Measurements from ENCODE around the gene PPP1R12B. TPM values are rescaled to one million over a fixed set of nuclear protein-coding genes. Genes with fewer than 3 reads are reported as not detected.
"Not testable (repeated sequence)": the region's sequence is repeated elsewhere in the genome, so short reads cannot be mapped to it uniquely, and the experiment has no call there.

PPP1R12B gene
- total and polyA plus RNA-seq, 2 donors (not counting 3 experiments of a cell fraction or from before 2014, with no cell fraction given), result 8.4 to 11.5 TPM

DNA sequence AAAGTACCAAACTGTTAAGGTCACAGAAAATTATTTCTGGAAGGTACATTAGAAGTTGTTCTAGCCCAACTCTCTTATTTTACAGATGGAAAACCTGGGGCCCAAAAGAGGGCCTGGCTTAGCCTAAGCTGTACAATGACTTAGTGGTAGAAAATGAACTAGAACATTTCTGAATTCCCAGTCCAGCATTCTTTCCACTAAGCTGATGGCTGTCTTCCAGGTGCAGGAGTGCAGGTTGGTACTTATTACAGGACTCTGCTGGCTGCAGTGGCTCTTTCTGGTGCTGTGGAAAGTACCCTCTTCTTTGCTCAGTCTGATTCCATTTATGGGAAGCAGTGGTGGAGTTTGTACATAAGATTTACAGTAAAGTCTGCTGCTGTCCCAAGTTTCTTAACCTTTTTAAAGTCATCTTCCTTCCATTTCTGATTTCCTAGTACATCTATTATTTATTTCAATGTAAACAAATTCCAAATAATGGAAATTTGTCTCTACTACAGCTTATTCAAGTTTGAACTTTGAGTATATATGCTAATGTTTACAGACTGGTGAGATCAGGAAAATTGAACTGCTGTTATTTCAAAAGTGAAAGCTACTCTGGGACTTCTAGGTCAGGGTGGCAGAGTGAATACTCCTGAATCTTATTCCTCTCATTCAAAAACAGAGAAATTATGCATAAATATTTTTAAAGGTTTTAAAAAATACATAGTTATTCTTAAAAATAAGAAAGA lies 171.8 kb downstream of the PPP1R12B start:
- H3K27me3 ChIP-seq (ENCODE audit: control insufficient read depth in 2 of 2, insufficient read depth in 2 of 2, low read length in 2 of 2); H3K9me1 ChIP-seq (replicated peaks; ENCODE audit: control insufficient read depth, extremely low read depth, insufficient read depth, low read length); H3K4me1 ChIP-seq (ENCODE audit: control insufficient read depth, extremely low read depth, insufficient read depth, low read length); POLR2A ChIA-PET; BruUV-seq (replicated peaks); H3K4me3 ChIP-seq (replicated peaks in 1 of 3; ENCODE audit: insufficient read depth in 1 of 3, low read depth in 1 of 3, low read length in 3 of 3); H3K9me3 ChIP-seq (replicated peaks; ENCODE audit: control insufficient read depth, insufficient read depth, low read length); H2AFZ ChIP-seq (ENCODE audit: low read depth, low read length); intact Hi-C loops (cut with micrococcal nuclease); CTCF ChIA-PET; H3K9ac ChIP-seq (replicated peaks; ENCODE audit: extremely low read depth, insufficient read depth, low read length); DNase-seq (ENCODE audit: low read depth, low spot score); H3K36me3 ChIP-seq (ENCODE audit: control insufficient read depth in 2 of 2, extremely low read depth in 1 of 2, insufficient read depth in 2 of 2, low read length in 2 of 2); H3K4me2 ChIP-seq (ENCODE audit: insufficient read depth, low read length); dilution Hi-C loops (cut with MboI; ENCODE audit: extremely low pct_ligation_motif_present, low sequenced_read_pairs); H3K27ac ChIP-seq (ENCODE audit: insufficient read depth, low read depth, low read length); H3K79me2 ChIP-seq (ENCODE audit: control insufficient read depth, insufficient read depth, low read length); FAIRE-seq; H4K20me1 ChIP-seq (replicated peaks; ENCODE audit: control insufficient read depth, extremely low read depth, insufficient read depth, low read length): not testable (repeated sequence)

DNA sequence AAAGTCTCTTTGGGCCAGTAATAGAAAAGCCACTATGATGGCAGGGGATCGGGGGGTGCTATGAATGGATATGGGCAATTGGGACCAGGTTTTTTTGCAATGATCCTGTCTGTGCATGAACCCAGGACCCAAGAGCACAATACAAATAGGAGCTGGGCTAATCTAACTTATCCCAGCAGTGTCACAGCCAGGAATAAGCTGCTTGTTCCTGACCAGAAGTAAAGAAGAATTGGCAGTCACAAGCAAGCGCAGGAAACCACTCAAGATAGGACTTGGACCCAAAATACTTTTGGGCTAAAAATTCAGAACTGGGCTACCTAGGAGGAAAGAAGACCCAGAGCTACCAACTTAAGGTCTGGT lies 172.3 kb downstream of the PPP1R12B start:
- H3K9me3 ChIP-seq (replicated peaks; ENCODE audit: control insufficient read depth, insufficient read depth, low read length); H3K4me2 ChIP-seq (ENCODE audit: insufficient read depth, low read length); intact Hi-C loops (cut with micrococcal nuclease); H4K20me1 ChIP-seq (replicated peaks; ENCODE audit: control insufficient read depth, extremely low read depth, insufficient read depth, low read length); H3K27ac ChIP-seq (ENCODE audit: insufficient read depth, low read depth, low read length); H3K79me2 ChIP-seq (ENCODE audit: control insufficient read depth, insufficient read depth, low read length); H2AFZ ChIP-seq (ENCODE audit: low read depth, low read length); dilution Hi-C loops (cut with MboI; ENCODE audit: extremely low pct_ligation_motif_present, low sequenced_read_pairs); FAIRE-seq; H3K36me3 ChIP-seq (ENCODE audit: control insufficient read depth in 2 of 2, extremely low read depth in 1 of 2, insufficient read depth in 2 of 2, low read length in 2 of 2); H3K27me3 ChIP-seq (ENCODE audit: control insufficient read depth in 2 of 2, insufficient read depth in 2 of 2, low read length in 2 of 2); BruUV-seq (replicated peaks); DNase-seq (ENCODE audit: low read depth, low spot score); POLR2A ChIA-PET; H3K4me1 ChIP-seq (ENCODE audit: control insufficient read depth, extremely low read depth, insufficient read depth, low read length); H3K9me1 ChIP-seq (replicated peaks; ENCODE audit: control insufficient read depth, extremely low read depth, insufficient read depth, low read length); H3K4me3 ChIP-seq (replicated peaks in 1 of 3; ENCODE audit: insufficient read depth in 1 of 3, low read depth in 1 of 3, low read length in 3 of 3); CTCF ChIA-PET; H3K9ac ChIP-seq (replicated peaks; ENCODE audit: extremely low read depth, insufficient read depth, low read length): not testable (repeated sequence)

DNA sequence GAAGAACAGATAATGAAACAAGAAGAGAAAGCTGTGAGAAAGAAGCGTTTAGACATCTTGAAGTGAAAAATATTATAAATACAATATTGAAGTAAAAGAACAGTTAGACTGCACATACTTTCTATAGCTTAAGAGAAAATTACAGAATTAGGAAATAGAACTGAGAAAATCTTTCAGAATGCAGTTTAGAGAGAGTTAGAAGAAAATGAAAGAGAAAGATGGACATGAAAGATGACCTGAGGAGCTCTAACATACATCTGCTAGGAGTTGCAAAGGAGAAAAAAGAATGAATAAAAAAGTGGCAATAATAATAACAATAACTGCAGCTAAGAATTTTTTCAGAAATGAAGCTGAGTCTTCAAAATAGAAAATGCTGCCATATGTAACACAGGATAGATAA lies 173.0 kb downstream of the PPP1R12B start:
- CTCF ChIA-PET, FAIRE-seq, POLR2A ChIA-PET: not testable (repeated sequence)

More for the DNA sequence above, 173.0 kb downstream of the PPP1R12B start:
- H3K9me3 ChIP-seq (replicated peaks; ENCODE audit: control insufficient read depth, insufficient read depth, low read length); H3K4me3 ChIP-seq (replicated peaks in 1 of 3; ENCODE audit: insufficient read depth in 1 of 3, low read depth in 1 of 3, low read length in 3 of 3); H2AFZ ChIP-seq (ENCODE audit: low read depth, low read length); BruUV-seq (replicated peaks); H3K9me1 ChIP-seq (replicated peaks; ENCODE audit: control insufficient read depth, extremely low read depth, insufficient read depth, low read length); H3K9ac ChIP-seq (replicated peaks; ENCODE audit: extremely low read depth, insufficient read depth, low read length); H3K36me3 ChIP-seq (ENCODE audit: control insufficient read depth in 2 of 2, extremely low read depth in 1 of 2, insufficient read depth in 2 of 2, low read length in 2 of 2); H3K79me2 ChIP-seq (ENCODE audit: control insufficient read depth, insufficient read depth, low read length); dilution Hi-C loops (cut with MboI; ENCODE audit: extremely low pct_ligation_motif_present, low sequenced_read_pairs); H3K4me1 ChIP-seq (ENCODE audit: control insufficient read depth, extremely low read depth, insufficient read depth, low read length); DNase-seq (ENCODE audit: low read depth, low spot score); H3K27me3 ChIP-seq (ENCODE audit: control insufficient read depth in 2 of 2, insufficient read depth in 2 of 2, low read length in 2 of 2); H3K27ac ChIP-seq (ENCODE audit: insufficient read depth, low read depth, low read length); H4K20me1 ChIP-seq (replicated peaks; ENCODE audit: control insufficient read depth, extremely low read depth, insufficient read depth, low read length); intact Hi-C loops (cut with micrococcal nuclease); H3K4me2 ChIP-seq (ENCODE audit: insufficient read depth, low read length): not testable (repeated sequence)
